GM23338 (cell line): ENCODE results near the gene RAB20. TPM values are rescaled to one million over a fixed set of nuclear protein-coding genes. Genes with fewer than 3 reads are reported as not detected.

Experiments
- ATAC-seq: fragments of 200-7000 bp; cut with Tn5 transposase; 3 replicates; pipeline ENCODE4 v1.9.1; 2020
- DNase-seq: peaks from one replicate; pipeline ENCODE4 v3.0.0-alpha.2; 2015; ENCODE audit warnings: low spot score
- H2AFZ ChIP-seq: fragments of 200-600 bp; sonication (generic); 2 replicates; pipeline ENCODE4 v1.8.0; 2016; ENCODE audit warnings: antibody characterized with exemption, mild to moderate bottlenecking, moderate library complexity
- H3F3A ChIP-seq: fragments of 200-600 bp; sonication (generic); replicated peaks from 2 replicates; pipeline ENCODE4 v1.8.0; 2017; ENCODE audit warnings: antibody characterized with exemption, mixed run types, low read depth
- H3K27ac ChIP-seq: fragments of 200-600 bp; sonication (generic); 2 replicates; pipeline ENCODE4 v1.6.1; 2016; ENCODE audit warnings: low read depth
- H3K27me3 ChIP-seq: fragments of 200-600 bp; sonication (generic); 2 replicates; pipeline ENCODE4 v1.8.0; 2016; ENCODE audit warnings: mild to moderate bottlenecking, mixed run types, moderate library complexity; ENCODE audit not compliant: insufficient read depth
- H3K36me3 ChIP-seq: fragments of 200-600 bp; sonication (generic); 2 replicates; pipeline ENCODE4 v1.8.0; 2016; ENCODE audit warnings: mild to moderate bottlenecking; ENCODE audit not compliant: insufficient read depth
- H3K4me1 ChIP-seq: fragments of 200-600 bp; sonication (generic); 2 replicates; pipeline ENCODE4 v1.8.0; 2016; ENCODE audit warnings: mild to moderate bottlenecking, moderate library complexity; ENCODE audit not compliant: insufficient read depth
- H3K4me2 ChIP-seq: fragments of 200-600 bp; sonication (generic); 2 replicates; pipeline ENCODE4 v1.7.1; 2017; ENCODE audit warnings: mixed run types
- H3K4me3 ChIP-seq: fragments of 200-600 bp; sonication (generic); 2 replicates; pipeline ENCODE4 v1.6.1; 2016; ENCODE audit warnings: mixed run types
- H3K79me2 ChIP-seq: fragments of 200-600 bp; sonication (generic); replicated peaks from 2 replicates; pipeline ENCODE4 v1.8.0; 2017; ENCODE audit warnings: mild to moderate bottlenecking; ENCODE audit not compliant: insufficient read depth
- H3K9me2 ChIP-seq: fragments of 200-600 bp; sonication (generic); 2 replicates; pipeline ENCODE4 v1.8.0; 2017; ENCODE audit not compliant: insufficient read depth
- H4K20me1 ChIP-seq: fragments of 200-600 bp; sonication (generic); replicated peaks from 2 replicates; pipeline ENCODE4 v1.8.0; 2017; ENCODE audit warnings: mild to moderate bottlenecking; ENCODE audit not compliant: insufficient read depth
- H3K27ac Mint-ChIP-seq: 2 replicates; pipeline ENCODE4 v1.8.0; 2020; ENCODE audit warnings: inconsistent platforms, mild to moderate bottlenecking, moderate library complexity, mixed read lengths
- H3K27me3 Mint-ChIP-seq: 3 replicates; pipeline ENCODE4 v1.8.0; 2022; ENCODE audit warnings: low read depth, mild to moderate bottlenecking, moderate library complexity, mixed read lengths, inconsistent platforms; ENCODE audit not compliant: insufficient read depth, poor library complexity
- H3K36me3 Mint-ChIP-seq: 3 replicates; pipeline ENCODE4 v1.8.0; 2021; ENCODE audit warnings: low read depth, mild to moderate bottlenecking, inconsistent platforms, moderate library complexity, mixed read lengths
- H3K4me1 Mint-ChIP-seq: 3 replicates; pipeline ENCODE4 v1.8.0; 2020; ENCODE audit warnings: mild to moderate bottlenecking, inconsistent platforms, mixed read lengths
- H3K4me3 Mint-ChIP-seq: 3 replicates; pipeline ENCODE4 v1.8.0; 2021; ENCODE audit warnings: moderate library complexity, mild to moderate bottlenecking, inconsistent platforms, mixed read lengths
- H3K9me3 Mint-ChIP-seq: 3 replicates; pipeline ENCODE4 v1.8.0; 2020; ENCODE audit warnings: moderate library complexity, mild to moderate bottlenecking, inconsistent platforms, mixed read lengths
- CREB1 ChIP-seq: fragments of 250-450 bp; sonication (Bioruptor Pico); IDR thresholded peaks from 2 replicates; pipeline ENCODE4 v1.5.0; 2020; ENCODE audit warnings: low read depth, mild to moderate bottlenecking, moderate library complexity
- EZH2 ChIP-seq: fragments of 200-600 bp; sonication (generic); IDR thresholded peaks from one replicate; pipeline ENCODE4 v1.8.0; 2017; ENCODE audit warnings: antibody characterized with exemption, mild to moderate bottlenecking, low read depth; ENCODE audit not compliant: unreplicated experiment
- EZH2phosphoT487 ChIP-seq: fragments of 200-600 bp; sonication (generic); IDR thresholded peaks from one replicate; pipeline ENCODE4 v1.8.1; 2018; ENCODE audit warnings: antibody characterized with exemption; ENCODE audit not compliant: unreplicated experiment
- JUNB ChIP-seq: IDR thresholded peaks from one replicate; pipeline ENCODE4 v1.6.1; 2016; ENCODE audit warnings: antibody characterized with exemption; ENCODE audit not compliant: unreplicated experiment
- NANOG ChIP-seq: IDR thresholded peaks from 2 replicates; pipeline ENCODE4 v1.6.1; 2016; ENCODE audit warnings: antibody characterized with exemption, borderline replicate concordance
- POLR2AphosphoS5 ChIP-seq: IDR thresholded peaks from 2 replicates; pipeline ENCODE4 v1.6.1; 2016; ENCODE audit warnings: antibody characterized with exemption, low read depth
- STAT1 ChIP-seq: IDR thresholded peaks from one replicate; pipeline ENCODE4 v1.6.1; 2016; ENCODE audit warnings: antibody characterized with exemption; ENCODE audit not compliant: unreplicated experiment
- ZNF114 ChIP-seq: fragments of 250-450 bp; sonication (Bioruptor Pico); IDR thresholded peaks from 2 replicates; pipeline ENCODE4 v1.5.0; 2020; ENCODE audit warnings: mild to moderate bottlenecking, moderate library complexity
- ZNF331 ChIP-seq: fragments of 250-450 bp; sonication (Bioruptor Pico); IDR thresholded peaks from 2 replicates; pipeline ENCODE4 v1.5.0; 2020; ENCODE audit warnings: low read depth, mild to moderate bottlenecking, moderate library complexity
- polyA plus RNA-seq: library from polyadenylated mRNA; unstranded; fragments of >200 nt; fragmentation: Nextera tagmentation; extraction: Ambion mirVana; gene quantifications from 2 replicates; pipeline ENCODE4 v1.2.1, GENCODE V29; 2016
- total RNA-seq: library from RNA; depleted of rRNA; stranded (reverse); fragments of >200 nt; shearing (Covaris generic); gene quantifications from 2 replicates; pipeline ENCODE4 v1.2.3, GENCODE V29; 2014
- TF ChIP-seq, protein P1 (sequence below), 2 experiments: fragments of 200-600 bp in 1 of 2; sonication (generic) in 1 of 2; conservative IDR thresholded peaks; 2 replicates each; pipeline versions ENCODE4 v1.5.1 to v1.6.1; 2016 to 2017; ENCODE audit warnings: antibody characterized with exemption in 2 of 2, low read depth in 2 of 2, mild to moderate bottlenecking in 2 of 2, moderate library complexity in 1 of 2
- TF ChIP-seq, protein P2 (sequence below): fragments of 250-450 bp; sonication (Bioruptor Pico); IDR thresholded peaks from 2 replicates; pipeline ENCODE4 v1.5.0; 2020; ENCODE audit warnings: mild to moderate bottlenecking, moderate library complexity
- TF ChIP-seq, protein P3 (sequence below): IDR thresholded peaks from 2 replicates; pipeline ENCODE4 v1.6.1; 2016; ENCODE audit warnings: antibody characterized with exemption
- TF ChIP-seq, protein P4 (sequence below): IDR thresholded peaks from one replicate; pipeline ENCODE4 v1.6.1; 2018; ENCODE audit warnings: antibody characterized with exemption; ENCODE audit not compliant: unreplicated experiment

Gene RAB20
- total and polyA plus RNA-seq, 2 experiments from 2014 or later = 12.3 to 26.6 TPM

DNA sequence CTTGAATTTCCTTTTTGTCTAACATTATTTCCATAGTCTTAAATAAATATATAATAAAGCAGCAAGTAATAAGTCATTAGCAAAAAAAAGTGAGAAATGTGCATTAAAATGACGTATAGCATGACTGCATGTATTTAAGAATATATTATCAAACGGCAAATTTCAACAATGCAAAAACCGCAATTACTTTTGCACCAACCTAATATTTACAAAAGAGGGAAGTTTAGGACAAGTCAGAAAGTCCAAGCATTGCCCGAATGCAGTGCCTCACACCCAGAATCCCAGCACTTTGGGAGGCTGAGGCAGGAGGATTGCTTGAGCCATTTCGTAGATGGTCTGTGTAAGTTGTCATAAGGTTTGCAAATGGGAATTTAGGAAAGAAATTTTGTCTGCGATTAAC, 43.6 kb upstream of the RAB20 start:
- TF ChIP-seq CREB1 (no peak), EZH2 (no peak), EZH2phosphoT487 (no peak), ZNF114 (CRISPR knock-in tag) (no peak), JUNB (no peak), STAT1 (no peak), POLR2AphosphoS5 (no peak), NANOG (no peak), ZNF331 (CRISPR knock-in tag) (no peak)
- TF ChIP-seq, protein P1, sequence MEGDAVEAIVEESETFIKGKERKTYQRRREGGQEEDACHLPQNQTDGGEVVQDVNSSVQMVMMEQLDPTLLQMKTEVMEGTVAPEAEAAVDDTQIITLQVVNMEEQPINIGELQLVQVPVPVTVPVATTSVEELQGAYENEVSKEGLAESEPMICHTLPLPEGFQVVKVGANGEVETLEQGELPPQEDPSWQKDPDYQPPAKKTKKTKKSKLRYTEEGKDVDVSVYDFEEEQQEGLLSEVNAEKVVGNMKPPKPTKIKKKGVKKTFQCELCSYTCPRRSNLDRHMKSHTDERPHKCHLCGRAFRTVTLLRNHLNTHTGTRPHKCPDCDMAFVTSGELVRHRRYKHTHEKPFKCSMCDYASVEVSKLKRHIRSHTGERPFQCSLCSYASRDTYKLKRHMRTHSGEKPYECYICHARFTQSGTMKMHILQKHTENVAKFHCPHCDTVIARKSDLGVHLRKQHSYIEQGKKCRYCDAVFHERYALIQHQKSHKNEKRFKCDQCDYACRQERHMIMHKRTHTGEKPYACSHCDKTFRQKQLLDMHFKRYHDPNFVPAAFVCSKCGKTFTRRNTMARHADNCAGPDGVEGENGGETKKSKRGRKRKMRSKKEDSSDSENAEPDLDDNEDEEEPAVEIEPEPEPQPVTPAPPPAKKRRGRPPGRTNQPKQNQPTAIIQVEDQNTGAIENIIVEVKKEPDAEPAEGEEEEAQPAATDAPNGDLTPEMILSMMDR (conservative IDR thresholded peaks at IDR 0.05; ENCODE audit: low read depth in 2 of 2) = no peak
- TF ChIP-seq, protein P2, sequence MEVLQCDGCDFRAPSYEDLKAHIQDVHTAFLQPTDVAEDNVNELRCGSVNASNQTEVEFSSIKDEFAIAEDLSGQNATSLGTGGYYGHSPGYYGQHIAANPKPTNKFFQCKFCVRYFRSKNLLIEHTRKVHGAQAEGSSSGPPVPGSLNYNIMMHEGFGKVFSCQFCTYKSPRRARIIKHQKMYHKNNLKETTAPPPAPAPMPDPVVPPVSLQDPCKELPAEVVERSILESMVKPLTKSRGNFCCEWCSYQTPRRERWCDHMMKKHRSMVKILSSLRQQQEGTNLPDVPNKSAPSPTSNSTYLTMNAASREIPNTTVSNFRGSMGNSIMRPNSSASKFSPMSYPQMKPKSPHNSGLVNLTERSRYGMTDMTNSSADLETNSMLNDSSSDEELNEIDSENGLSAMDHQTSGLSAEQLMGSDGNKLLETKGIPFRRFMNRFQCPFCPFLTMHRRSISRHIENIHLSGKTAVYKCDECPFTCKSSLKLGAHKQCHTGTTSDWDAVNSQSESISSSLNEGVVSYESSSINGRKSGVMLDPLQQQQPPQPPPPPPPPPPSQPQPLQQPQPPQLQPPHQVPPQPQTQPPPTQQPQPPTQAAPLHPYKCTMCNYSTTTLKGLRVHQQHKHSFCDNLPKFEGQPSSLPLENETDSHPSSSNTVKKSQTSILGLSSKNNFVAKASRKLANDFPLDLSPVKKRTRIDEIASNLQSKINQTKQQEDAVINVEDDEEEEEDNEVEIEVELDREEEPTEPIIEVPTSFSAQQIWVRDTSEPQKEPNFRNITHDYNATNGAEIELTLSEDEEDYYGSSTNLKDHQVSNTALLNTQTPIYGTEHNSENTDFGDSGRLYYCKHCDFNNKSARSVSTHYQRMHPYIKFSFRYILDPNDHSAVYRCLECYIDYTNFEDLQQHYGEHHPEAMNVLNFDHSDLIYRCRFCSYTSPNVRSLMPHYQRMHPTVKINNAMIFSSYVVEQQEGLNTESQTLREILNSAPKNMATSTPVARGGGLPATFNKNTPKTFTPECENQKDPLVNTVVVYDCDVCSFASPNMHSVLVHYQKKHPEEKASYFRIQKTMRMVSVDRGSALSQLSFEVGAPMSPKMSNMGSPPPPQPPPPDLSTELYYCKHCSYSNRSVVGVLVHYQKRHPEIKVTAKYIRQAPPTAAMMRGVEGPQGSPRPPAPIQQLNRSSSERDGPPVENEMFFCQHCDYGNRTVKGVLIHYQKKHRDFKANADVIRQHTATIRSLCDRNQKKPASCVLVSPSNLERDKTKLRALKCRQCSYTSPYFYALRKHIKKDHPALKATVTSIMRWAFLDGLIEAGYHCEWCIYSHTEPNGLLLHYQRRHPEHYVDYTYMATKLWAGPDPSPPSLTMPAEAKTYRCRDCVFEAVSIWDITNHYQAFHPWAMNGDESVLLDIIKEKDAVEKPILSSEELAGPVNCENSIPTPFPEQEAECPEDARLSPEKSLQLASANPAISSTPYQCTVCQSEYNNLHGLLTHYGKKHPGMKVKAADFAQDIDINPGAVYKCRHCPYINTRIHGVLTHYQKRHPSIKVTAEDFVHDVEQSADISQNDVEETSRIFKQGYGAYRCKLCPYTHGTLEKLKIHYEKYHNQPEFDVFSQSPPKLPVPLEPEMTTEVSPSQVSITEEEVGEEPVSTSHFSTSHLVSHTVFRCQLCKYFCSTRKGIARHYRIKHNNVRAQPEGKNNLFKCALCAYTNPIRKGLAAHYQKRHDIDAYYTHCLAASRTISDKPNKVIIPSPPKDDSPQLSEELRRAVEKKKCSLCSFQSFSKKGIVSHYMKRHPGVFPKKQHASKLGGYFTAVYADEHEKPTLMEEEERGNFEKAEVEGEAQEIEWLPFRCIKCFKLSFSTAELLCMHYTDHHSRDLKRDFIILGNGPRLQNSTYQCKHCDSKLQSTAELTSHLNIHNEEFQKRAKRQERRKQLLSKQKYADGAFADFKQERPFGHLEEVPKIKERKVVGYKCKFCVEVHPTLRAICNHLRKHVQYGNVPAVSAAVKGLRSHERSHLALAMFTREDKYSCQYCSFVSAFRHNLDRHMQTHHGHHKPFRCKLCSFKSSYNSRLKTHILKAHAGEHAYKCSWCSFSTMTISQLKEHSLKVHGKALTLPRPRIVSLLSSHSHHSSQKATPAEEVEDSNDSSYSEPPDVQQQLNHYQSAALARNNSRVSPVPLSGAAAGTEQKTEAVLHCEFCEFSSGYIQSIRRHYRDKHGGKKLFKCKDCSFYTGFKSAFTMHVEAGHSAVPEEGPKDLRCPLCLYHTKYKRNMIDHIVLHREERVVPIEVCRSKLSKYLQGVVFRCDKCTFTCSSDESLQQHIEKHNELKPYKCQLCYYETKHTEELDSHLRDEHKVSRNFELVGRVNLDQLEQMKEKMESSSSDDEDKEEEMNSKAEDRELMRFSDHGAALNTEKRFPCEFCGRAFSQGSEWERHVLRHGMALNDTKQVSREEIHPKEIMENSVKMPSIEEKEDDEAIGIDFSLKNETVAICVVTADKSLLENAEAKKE (CRISPR knock-in tag) = no peak
- TF ChIP-seq, protein P3, sequence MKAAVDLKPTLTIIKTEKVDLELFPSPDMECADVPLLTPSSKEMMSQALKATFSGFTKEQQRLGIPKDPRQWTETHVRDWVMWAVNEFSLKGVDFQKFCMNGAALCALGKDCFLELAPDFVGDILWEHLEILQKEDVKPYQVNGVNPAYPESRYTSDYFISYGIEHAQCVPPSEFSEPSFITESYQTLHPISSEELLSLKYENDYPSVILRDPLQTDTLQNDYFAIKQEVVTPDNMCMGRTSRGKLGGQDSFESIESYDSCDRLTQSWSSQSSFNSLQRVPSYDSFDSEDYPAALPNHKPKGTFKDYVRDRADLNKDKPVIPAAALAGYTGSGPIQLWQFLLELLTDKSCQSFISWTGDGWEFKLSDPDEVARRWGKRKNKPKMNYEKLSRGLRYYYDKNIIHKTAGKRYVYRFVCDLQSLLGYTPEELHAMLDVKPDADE = no peak
- TF ChIP-seq, protein P4, sequence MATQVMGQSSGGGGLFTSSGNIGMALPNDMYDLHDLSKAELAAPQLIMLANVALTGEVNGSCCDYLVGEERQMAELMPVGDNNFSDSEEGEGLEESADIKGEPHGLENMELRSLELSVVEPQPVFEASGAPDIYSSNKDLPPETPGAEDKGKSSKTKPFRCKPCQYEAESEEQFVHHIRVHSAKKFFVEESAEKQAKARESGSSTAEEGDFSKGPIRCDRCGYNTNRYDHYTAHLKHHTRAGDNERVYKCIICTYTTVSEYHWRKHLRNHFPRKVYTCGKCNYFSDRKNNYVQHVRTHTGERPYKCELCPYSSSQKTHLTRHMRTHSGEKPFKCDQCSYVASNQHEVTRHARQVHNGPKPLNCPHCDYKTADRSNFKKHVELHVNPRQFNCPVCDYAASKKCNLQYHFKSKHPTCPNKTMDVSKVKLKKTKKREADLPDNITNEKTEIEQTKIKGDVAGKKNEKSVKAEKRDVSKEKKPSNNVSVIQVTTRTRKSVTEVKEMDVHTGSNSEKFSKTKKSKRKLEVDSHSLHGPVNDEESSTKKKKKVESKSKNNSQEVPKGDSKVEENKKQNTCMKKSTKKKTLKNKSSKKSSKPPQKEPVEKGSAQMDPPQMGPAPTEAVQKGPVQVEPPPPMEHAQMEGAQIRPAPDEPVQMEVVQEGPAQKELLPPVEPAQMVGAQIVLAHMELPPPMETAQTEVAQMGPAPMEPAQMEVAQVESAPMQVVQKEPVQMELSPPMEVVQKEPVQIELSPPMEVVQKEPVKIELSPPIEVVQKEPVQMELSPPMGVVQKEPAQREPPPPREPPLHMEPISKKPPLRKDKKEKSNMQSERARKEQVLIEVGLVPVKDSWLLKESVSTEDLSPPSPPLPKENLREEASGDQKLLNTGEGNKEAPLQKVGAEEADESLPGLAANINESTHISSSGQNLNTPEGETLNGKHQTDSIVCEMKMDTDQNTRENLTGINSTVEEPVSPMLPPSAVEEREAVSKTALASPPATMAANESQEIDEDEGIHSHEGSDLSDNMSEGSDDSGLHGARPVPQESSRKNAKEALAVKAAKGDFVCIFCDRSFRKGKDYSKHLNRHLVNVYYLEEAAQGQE = no peak
- H3K27ac Mint-ChIP-seq = no peak overlapping the region
- DNase-seq (no peak), ATAC-seq (no peak)
- peaks cover 2% of the 10 kb centered on the region; the same call in 1 of the 2 replicates for H3K4me1 ChIP-seq
- no peaks in the 10 kb centered on the region for H3K9me2 ChIP-seq
- H3K36me3 ChIP-seq = no peaks in the 10 kb centered on the region
- no peak overlapping the region for H3K4me3 ChIP-seq
- no peak overlapping the region for H3K4me3 Mint-ChIP-seq
- H2AFZ ChIP-seq = no peak overlapping the region
- H3K4me2 ChIP-seq = no peak overlapping the region
- no peaks in the 10 kb centered on the region for H3F3A ChIP-seq
- H3K4me1 Mint-ChIP-seq = peaks cover 3% of the 10 kb centered on the region
- no peak overlapping the region for H3K27ac ChIP-seq
- peaks cover 7% of the 10 kb centered on the region for H3K27me3 Mint-ChIP-seq
- H3K36me3 Mint-ChIP-seq = peaks cover 7% of the 10 kb centered on the region
- H3K79me2 ChIP-seq = no peaks in the 10 kb centered on the region
- H3K9me3 Mint-ChIP-seq = peaks cover 18% of the 10 kb centered on the region
- no peaks in the 10 kb centered on the region for H3K27me3 ChIP-seq
- no peaks in the 10 kb centered on the region for H4K20me1 ChIP-seq
